ENCODE data around the gene FOXB2. TPM values are rescaled to one million over a fixed set of nuclear protein-coding genes. Genes with fewer than 3 reads are reported as not detected.
A peak's percentile ranks its signal among the peaks of the same experiment; 100 is the strongest.

FOXB2 gene
- total and polyA plus RNA-seq, 2 of the 8 experiments (the other 6 are each of a cell fraction or from before 2014, with no cell fraction given) = 0.15 to 0.22 TPM

GRCh38 chr9:77019236-77019925 lies at the start of gene FOXB2 (continued):
- TF ChIP-seq CBX8 (IDR thresholded peaks at IDR 0.05; ENCODE audit: borderline replicate concordance, low read depth, low read length) = peak; percentile 90; the same call in 1 of the 2 replicates
- TF ChIP-seq EZH2 (IDR thresholded peaks at IDR 0.05; ENCODE audit: low read depth, low read length, severe bottlenecking) = peak; percentile 99

Measured in H1 (cell line).